CD4-positive, alpha-beta T cell treated with Interleukin-6 at 100 ng/mL for 8 hours (primary cell): ENCODE measurements around the gene LBX2.
A peak's percentile ranks its signal among the peaks of the same experiment; 100 is the strongest.
"Not testable (repeated sequence)": the region's sequence is repeated elsewhere in the genome, so short reads cannot be mapped to it uniquely, and the experiment has no call there.

Experiments used
- DNase-seq: peaks from one replicate; pipeline ENCODE4 v3.0.0-alpha.2; 2020; ENCODE audit warnings: mixed read lengths, low spot score

The LBX2 gene

GRCh38 chr2:74482801-74483674 is 16.4 kb downstream of the LBX2 start, which contains the start of the genes CCDC142 and TTC31:
CCDC142 (minus strand) TSS chr2:74482998; CDS start chr2:74482837, 161 bp downstream.
TTC31 (plus strand) TSS chr2:74483081; CDS start chr2:74483096, 15 bp downstream.
- DNase-seq: peak; percentile 93

GRCh38 chr2:74481961-74482800 is 17.2 kb downstream of the LBX2 start:
- peak; percentile 39 for DNase-seq

- no peak for DNase-seq
Observed at GRCh38 chr2:74481431-74481830, 18.0 kb downstream of the LBX2 start.

GRCh38 chr2:74474899-74475298 is 24.5 kb downstream of the LBX2 start:
- DNase-seq: no peak

- DNase-seq: no peak
Observed at GRCh38 chr2:74474481-74474880, 24.9 kb downstream of the LBX2 start.

GRCh38 chr2:74472945-74473258 is 26.5 kb downstream of the LBX2 start:
- DNase-seq: no peak

- peak; percentile 95 for DNase-seq
Observed at GRCh38 chr2:74472086-74472944, 27.1 kb downstream of the LBX2 start, which contains the start of gene MRPL53. MRPL53 (minus strand) TSS chr2:74472680; CDS start chr2:74472660, 20 bp downstream.

- DNase-seq: no peak
Observed at GRCh38 chr2:74471332-74472065, 27.9 kb downstream of the LBX2 start.

GRCh38 chr2:74470742-74471141 is 28.7 kb downstream of the LBX2 start:
- not testable (repeated sequence) for DNase-seq

- no peak for DNase-seq
Observed at GRCh38 chr2:74464406-74464805, 35.0 kb downstream of the LBX2 start.

- no peak for DNase-seq
Observed at GRCh38 chr2:74462786-74463105, 36.7 kb downstream of the LBX2 start.

GRCh38 chr2:74462054-74462785 is 37.2 kb downstream of the LBX2 start:
- DNase-seq: no peak

- DNase-seq: no peak
Observed at GRCh38 chr2:74461187-74462053, 38.0 kb downstream of the LBX2 start.

GRCh38 chr2:74460187-74460586 is 39.2 kb downstream of the LBX2 start:
- not testable (repeated sequence) for DNase-seq

- not testable (repeated sequence) for DNase-seq
Observed at GRCh38 chr2:74459503-74460118, 39.8 kb downstream of the LBX2 start.

- DNase-seq: no peak
Observed at GRCh38 chr2:74458938-74459363, 40.5 kb downstream of the LBX2 start.

GRCh38 chr2:74458132-74458937 is 41.1 kb downstream of the LBX2 start, which contains the start of gene WBP1:
WBP1 (plus strand) TSS chr2:74458438; CDS start chr2:74458603, 165 bp downstream.
- peak; percentile 100 for DNase-seq

- peak; percentile 78 for DNase-seq
Observed at GRCh38 chr2:74457549-74458131, 41.8 kb downstream of the LBX2 start.
